ENCODE measurements around the gene NR1I3.

NR1I3 gene

DNA sequence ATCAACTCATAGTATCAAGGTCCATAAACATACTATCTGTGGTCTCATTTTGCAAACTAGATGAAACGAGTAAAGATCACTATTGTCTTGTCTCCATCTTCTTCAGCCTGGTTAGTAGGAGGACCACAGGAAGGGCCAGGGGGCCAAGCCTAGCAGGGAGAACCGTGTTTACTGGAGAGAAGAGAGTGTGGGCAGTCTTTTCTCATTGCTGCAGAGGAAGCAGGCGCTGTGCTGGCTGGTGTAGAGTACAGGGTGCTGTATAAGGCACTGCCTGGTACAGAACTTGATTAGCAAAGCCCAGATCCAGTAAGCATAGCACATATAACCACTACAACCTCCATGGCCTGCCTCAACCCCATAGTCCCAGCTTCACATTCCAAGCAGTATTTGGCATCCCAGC, 50.7 kb downstream of the NR1I3 start:
- H3K79me2 ChIP-seq (ENCODE audit: insufficient read depth, low read length), result no peaks in the 10 kb centered on the region
- ATAC-seq (ENCODE audit: insufficient read depth, low read depth), result no peak
- no peak for TF ChIP-seq EZH2 (IDR thresholded peaks at IDR 0.05; ENCODE audit: borderline replicate concordance, low read depth, low read length, severe bottlenecking)
- TF ChIP-seq, protein P1, sequence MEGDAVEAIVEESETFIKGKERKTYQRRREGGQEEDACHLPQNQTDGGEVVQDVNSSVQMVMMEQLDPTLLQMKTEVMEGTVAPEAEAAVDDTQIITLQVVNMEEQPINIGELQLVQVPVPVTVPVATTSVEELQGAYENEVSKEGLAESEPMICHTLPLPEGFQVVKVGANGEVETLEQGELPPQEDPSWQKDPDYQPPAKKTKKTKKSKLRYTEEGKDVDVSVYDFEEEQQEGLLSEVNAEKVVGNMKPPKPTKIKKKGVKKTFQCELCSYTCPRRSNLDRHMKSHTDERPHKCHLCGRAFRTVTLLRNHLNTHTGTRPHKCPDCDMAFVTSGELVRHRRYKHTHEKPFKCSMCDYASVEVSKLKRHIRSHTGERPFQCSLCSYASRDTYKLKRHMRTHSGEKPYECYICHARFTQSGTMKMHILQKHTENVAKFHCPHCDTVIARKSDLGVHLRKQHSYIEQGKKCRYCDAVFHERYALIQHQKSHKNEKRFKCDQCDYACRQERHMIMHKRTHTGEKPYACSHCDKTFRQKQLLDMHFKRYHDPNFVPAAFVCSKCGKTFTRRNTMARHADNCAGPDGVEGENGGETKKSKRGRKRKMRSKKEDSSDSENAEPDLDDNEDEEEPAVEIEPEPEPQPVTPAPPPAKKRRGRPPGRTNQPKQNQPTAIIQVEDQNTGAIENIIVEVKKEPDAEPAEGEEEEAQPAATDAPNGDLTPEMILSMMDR (IDR thresholded peaks at IDR 0.05; ENCODE audit: borderline replicate concordance, extremely low read depth, low read length, poor library complexity, severe bottlenecking), result no peak
- DNase-seq, result no peak
- H2AFZ ChIP-seq (ENCODE audit: low read depth, low read length), result no peak overlapping the region
- peaks cover 16% of the 10 kb centered on the region for H3K4me1 ChIP-seq (ENCODE audit: insufficient read depth, low read length)
- H3K4me3 ChIP-seq (ENCODE audit: low read depth in 1 of 2, low read length in 2 of 2), result no peak overlapping the region
- no peak overlapping the region for H3K9ac ChIP-seq (ENCODE audit: low read depth, low read length)
- no peak overlapping the region for H3K4me2 ChIP-seq (ENCODE audit: insufficient read depth, low read length)
- no peaks in the 10 kb centered on the region for H4K20me1 ChIP-seq (ENCODE audit: insufficient read depth, low read length)
- no peak overlapping the region for H3K27ac ChIP-seq (ENCODE audit: low read length)
- no peaks in the 10 kb centered on the region for H3K36me3 ChIP-seq (ENCODE audit: insufficient read depth, low read length)
- no peaks in the 10 kb centered on the region for H3K27me3 ChIP-seq (ENCODE audit: insufficient read depth, low read length, poor library complexity)
- H3K9me3 ChIP-seq (ENCODE audit: insufficient read depth, low read length, severe bottlenecking), result no peaks in the 10 kb centered on the region

DNA sequence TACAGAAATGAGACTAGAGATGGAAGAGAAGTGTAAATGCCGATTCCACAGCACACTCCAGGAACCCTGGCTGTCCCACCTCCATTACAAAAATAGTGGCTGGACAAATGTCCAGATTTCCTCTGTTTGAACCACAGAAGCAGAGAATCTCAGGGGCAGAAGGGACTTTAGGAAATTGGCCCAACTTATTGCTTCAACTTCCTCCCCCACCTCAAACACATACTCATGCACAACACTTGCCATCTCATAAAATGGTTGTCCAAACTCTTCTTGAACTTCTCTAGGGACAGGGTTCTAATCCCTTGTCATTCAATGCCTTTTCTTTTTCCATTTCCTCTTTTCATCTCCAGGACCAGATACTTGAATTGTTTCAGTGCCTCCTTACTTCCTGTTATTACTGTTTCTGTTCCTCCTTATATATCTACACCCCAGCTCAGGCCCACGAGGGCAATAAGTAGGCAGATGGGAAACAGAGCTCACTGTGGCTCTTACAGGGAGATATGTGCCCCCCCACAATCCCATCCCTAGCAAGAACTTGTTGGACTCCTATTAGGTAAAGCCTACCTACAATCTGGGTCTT, 52.2 kb downstream of the NR1I3 start:
- Histone ChIP-seq H3K9ac (ENCODE audit: low read depth, low read length) (no peak overlapping the region), H4K20me1 (ENCODE audit: insufficient read depth, low read length) (no peaks in the 10 kb centered on the region), H3K4me3 (ENCODE audit: low read depth in 1 of 2, low read length in 2 of 2) (no peak overlapping the region), H3K27ac (ENCODE audit: low read length) (peak overlapping the region; percentile 58), H3K4me1 (ENCODE audit: insufficient read depth, low read length) (peaks cover 16% of the 10 kb centered on the region), H3K36me3 (ENCODE audit: insufficient read depth, low read length) (no peaks in the 10 kb centered on the region), H3K9me3 (ENCODE audit: insufficient read depth, low read length, severe bottlenecking) (no peaks in the 10 kb centered on the region), H3K27me3 (ENCODE audit: insufficient read depth, low read length, poor library complexity) (no peaks in the 10 kb centered on the region), H2AFZ (ENCODE audit: low read depth, low read length) (peak overlapping the region; percentile 16), H3K79me2 (ENCODE audit: insufficient read depth, low read length) (no peaks in the 10 kb centered on the region), H3K4me2 (ENCODE audit: insufficient read depth, low read length) (peak overlapping the region; percentile 32; the same call in 1 of the 2 replicates)
- no peak for TF ChIP-seq EZH2 (IDR thresholded peaks at IDR 0.05; ENCODE audit: borderline replicate concordance, low read depth, low read length, severe bottlenecking)
- TF ChIP-seq, protein P1 (IDR thresholded peaks at IDR 0.05; ENCODE audit: borderline replicate concordance, extremely low read depth, low read length, poor library complexity, severe bottlenecking), result no peak
- DNase-seq, result no peak
- ATAC-seq (ENCODE audit: insufficient read depth, low read depth), result no peak

DNA sequence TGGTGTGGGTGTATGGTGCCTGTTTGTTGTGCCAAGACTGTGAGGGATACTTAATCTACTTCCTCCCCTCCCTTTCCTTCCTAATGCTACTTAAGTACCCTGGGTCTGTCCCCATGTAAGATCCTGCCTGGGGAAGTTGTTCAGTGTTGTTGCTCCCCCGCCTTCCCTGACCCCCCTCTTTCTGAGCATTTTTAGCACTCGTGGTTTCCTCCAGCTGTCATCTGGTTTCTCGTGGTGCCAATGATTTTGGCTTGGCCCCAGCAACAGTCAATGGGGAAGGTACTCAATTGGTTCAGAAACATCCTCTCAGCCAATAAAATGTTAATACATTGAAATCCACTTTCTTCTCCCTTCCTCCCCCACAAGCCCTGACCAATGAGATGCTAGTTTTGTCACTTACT, 52.7 kb downstream of the NR1I3 start:
- H3K27ac ChIP-seq (ENCODE audit: low read length), result peak overlapping the region; percentile 58
- peaks cover 16% of the 10 kb centered on the region for H3K4me1 ChIP-seq (ENCODE audit: insufficient read depth, low read length)
- H3K27me3 ChIP-seq (ENCODE audit: insufficient read depth, low read length, poor library complexity), result no peaks in the 10 kb centered on the region
- H3K79me2 ChIP-seq (ENCODE audit: insufficient read depth, low read length), result no peaks in the 10 kb centered on the region
- peak overlapping the region; percentile 16; the same call in 1 of the 2 replicates for H2AFZ ChIP-seq (ENCODE audit: low read depth, low read length)
- no peaks in the 10 kb centered on the region for H4K20me1 ChIP-seq (ENCODE audit: insufficient read depth, low read length)
- no peaks in the 10 kb centered on the region for H3K9me3 ChIP-seq (ENCODE audit: insufficient read depth, low read length, severe bottlenecking)
- H3K4me2 ChIP-seq (ENCODE audit: insufficient read depth, low read length), result peak overlapping the region; percentile 32; the same call in 1 of the 2 replicates
- no peak for TF ChIP-seq EZH2 (IDR thresholded peaks at IDR 0.05; ENCODE audit: borderline replicate concordance, low read depth, low read length, severe bottlenecking)
- TF ChIP-seq, protein P1 (IDR thresholded peaks at IDR 0.05; ENCODE audit: borderline replicate concordance, extremely low read depth, low read length, poor library complexity, severe bottlenecking), result no peak
- DNase-seq (peak; percentile 83), ATAC-seq (ENCODE audit: insufficient read depth, low read depth) (peak; percentile 91)
- H3K36me3 ChIP-seq (ENCODE audit: insufficient read depth, low read length), result no peaks in the 10 kb centered on the region
- no peak overlapping the region for H3K4me3 ChIP-seq (ENCODE audit: low read depth in 1 of 2, low read length in 2 of 2)
- H3K9ac ChIP-seq (ENCODE audit: low read depth, low read length), result no peak overlapping the region

All from DND-41 (cell line).